Esophagus muscularis mucosa (tissue), 3 donors: ENCODE data around the gene CSNK1G1.

Experiments used
- POLR2AphosphoS5 ChIP-seq, 2 donors: sonication (generic); formaldehyde crosslinking; IDR thresholded peaks; one replicate each; pipeline ENCODE4 v1.6.1; 2017; ENCODE audit warnings: antibody characterized with exemption in 2 of 2
- TF ChIP-seq, protein P1 (sequence below), 3 experiments: fragments of 200-600 bp in 2 of 3; fragments of 450-650 bp in 1 of 3; sonication (generic) in 2 of 3; IDR thresholded peaks; one replicate each; pipeline ENCODE4 v1.5.1; 2017 to 2019; ENCODE audit warnings: antibody characterized with exemption in 3 of 3, mild to moderate bottlenecking in 2 of 3, moderate library complexity in 1 of 3

DNA sequence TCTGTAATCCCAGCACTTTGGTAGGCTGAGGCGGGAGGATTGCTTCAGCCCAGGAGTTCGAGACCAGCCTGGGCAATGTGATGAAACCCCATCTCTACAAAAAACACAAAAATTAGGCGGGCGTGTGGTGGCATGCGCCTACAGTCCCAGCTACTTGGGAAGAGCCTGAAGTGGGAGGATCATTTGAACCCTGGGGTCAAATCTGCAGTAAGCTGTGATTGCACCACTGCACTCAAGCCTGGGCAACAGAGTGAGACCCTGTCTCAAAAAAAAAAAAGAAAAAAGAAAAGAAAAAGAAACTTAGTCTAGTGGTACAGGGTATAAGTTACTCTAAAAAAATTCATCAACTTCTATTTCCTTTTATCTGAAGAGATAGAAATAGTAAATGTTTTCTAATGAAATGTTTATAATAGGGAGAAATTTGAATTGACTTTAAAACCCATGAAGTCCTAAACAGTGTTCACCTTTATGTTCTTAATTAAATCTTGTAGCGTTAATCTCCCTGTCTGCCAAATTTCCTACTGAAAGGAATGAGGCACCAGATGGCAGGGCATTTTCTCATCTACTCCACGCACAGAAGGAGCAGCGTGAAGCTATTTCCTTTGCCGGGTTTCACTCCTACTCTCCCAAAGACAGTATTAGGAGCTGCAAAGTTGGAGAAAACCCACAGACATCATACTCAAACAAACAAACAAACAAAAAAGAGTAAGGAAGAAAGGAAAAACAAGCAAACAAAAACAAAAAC is 23.4 kb upstream of the CSNK1G1 start:
- TF ChIP-seq, protein P1, sequence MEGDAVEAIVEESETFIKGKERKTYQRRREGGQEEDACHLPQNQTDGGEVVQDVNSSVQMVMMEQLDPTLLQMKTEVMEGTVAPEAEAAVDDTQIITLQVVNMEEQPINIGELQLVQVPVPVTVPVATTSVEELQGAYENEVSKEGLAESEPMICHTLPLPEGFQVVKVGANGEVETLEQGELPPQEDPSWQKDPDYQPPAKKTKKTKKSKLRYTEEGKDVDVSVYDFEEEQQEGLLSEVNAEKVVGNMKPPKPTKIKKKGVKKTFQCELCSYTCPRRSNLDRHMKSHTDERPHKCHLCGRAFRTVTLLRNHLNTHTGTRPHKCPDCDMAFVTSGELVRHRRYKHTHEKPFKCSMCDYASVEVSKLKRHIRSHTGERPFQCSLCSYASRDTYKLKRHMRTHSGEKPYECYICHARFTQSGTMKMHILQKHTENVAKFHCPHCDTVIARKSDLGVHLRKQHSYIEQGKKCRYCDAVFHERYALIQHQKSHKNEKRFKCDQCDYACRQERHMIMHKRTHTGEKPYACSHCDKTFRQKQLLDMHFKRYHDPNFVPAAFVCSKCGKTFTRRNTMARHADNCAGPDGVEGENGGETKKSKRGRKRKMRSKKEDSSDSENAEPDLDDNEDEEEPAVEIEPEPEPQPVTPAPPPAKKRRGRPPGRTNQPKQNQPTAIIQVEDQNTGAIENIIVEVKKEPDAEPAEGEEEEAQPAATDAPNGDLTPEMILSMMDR (IDR thresholded peaks at IDR 0.05): no peak
- TF ChIP-seq POLR2AphosphoS5 (IDR thresholded peaks at IDR 0.05): no peak
